ENCODE measurements around the gene RABAC1.

RABAC1 gene

DNA sequence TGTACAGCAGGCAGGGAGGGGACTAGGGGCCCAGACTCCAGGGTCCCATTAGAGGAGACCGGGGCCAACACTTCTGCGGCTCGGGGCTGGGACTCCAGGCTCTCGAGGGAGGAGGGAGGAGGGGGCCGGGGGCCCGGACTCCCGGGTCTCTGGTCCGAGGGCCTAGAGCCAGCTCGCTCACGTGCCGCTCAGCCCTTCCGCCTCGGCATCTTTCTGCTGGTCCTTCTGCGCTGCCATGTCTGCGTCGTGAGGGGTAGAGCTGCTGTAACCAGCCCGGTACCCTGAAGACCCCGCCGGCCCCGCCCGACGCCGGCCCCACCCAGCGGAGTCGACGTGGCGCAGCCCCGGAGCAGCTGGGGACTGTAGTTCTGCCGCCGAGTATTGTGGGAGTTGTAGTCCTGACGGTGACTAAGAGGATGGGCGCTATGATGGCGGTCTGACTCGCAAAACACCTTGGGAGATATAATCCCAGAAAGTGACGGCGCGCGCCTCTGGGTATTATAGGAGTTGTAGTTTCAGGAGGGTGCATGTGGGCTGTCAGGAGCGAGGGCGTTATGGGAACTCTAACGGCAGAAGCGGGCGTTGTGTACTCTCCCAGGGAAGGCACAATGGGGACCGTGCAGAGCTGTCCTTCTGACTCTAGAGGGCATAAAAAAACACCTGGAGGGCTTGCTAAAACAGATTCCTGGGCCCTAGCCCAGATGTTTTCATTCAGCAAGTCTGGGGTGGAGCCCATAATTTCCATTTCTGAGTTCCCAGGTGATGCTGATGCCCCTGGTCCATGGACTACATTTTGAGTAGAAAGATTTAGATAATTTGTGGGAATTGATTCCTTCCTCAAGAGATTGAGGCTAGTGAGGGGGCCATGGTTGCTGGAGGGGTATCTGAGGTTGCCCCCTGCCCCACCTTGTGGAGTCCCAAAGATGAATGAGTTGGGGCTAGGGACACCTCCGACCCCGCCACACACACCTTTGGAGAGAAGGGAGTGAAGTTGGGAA is at the start of gene RABAC1:
Gene RABAC1, minus strand, starts transcription at position 266 of the 998 bp plus-strand sequence. Its CDS starts 29 bp downstream, at position 237.
- peak within 1 kb of the TSS; percentile 89 for H3K27ac ChIP-seq
- TF ChIP-seq CTCF (IDR thresholded peaks at IDR 0.05) (peak; percentile 40), ZFX (IDR thresholded peaks at IDR 0.05; ENCODE audit: borderline replicate concordance) (no peak)

DNA sequence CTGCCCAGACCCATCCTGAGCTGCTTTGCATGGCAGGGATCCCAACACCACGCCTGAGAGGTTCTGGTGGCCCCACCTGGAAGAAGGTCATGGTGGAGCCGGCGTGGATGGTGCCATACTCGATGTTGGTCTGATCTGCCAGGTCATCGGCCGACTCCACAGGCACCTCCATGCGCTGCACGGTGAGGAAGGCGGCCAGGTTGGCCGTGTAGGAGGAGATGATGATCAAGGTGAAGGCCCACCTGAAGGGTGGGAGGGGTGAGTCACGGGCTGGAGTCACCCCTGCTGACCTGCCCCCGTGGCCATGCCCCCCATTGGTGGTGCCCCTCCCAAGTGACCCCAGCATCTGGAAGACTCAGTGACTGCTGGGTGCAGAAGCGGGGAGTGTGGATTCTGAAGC is 47.4 kb upstream of the RABAC1 start:
- H3K27ac ChIP-seq: no peak overlapping the region
- TF ChIP-seq CTCF (IDR thresholded peaks at IDR 0.05) (no peak), ZFX (IDR thresholded peaks at IDR 0.05; ENCODE audit: borderline replicate concordance) (no peak)

- no peak overlapping the region for H3K27ac ChIP-seq
- no peak for TF ChIP-seq CTCF (IDR thresholded peaks at IDR 0.05)
- TF ChIP-seq ZFX (IDR thresholded peaks at IDR 0.05; ENCODE audit: borderline replicate concordance): no peak
Measured at GRCh38 chr19:42005504-42005903, 46.4 kb upstream of the RABAC1 start.

DNA sequence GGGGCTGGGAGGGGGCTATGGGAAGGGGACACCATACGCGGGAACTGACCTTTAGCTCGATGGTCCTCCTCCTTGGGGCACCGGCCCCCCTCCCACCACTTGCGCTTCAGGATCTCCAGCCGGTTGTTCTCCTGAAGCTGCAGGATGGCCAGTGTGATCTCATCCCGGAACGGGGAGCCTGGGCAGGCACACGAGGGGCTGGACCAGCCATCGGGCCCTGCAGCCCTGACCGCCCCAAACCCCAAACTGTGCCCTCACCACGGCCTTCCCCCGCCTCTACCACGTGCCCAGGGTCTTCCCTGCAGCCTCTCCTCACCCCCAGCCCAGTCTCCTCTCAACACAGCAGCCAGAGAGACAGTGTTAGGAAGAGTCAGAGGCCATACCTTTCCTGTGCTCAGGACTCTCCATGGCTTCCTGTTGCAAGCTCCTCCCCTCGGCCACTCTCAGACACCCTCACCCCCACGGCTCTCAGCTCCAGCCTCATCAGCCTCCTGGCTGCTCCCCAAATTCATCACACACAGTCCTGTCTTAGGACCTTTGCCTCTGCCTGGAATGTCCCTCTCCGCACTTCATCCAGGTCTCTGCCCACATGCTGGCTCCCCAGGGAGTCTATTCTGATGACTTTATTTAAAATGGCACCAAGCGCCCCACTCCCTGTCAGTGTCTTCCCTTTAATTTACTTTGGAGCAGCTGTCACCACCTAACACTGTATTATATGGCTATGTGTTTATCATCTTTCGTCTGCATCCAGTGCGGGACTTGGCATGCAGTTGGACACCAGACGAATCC is 44.6 kb upstream of the RABAC1 start:
- H3K27ac ChIP-seq: no peak overlapping the region
- no peak for TF ChIP-seq CTCF (IDR thresholded peaks at IDR 0.05)
- TF ChIP-seq ZFX (IDR thresholded peaks at IDR 0.05; ENCODE audit: borderline replicate concordance): no peak

DNA sequence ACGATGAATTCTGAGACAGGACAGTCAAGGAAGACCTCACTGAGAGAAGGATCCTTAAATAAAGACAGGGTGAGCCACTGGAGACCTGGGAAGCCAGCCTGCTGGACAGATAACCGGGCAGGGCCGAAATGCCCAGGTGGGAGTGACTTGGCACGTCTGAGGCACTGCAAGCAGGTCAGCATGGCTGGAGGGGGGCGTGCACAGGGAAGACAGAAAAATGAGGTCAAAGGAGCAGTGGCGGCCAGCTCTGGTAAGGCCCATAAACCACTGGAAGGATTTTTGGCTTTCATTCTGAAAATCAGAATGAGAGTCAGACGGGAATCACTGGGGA is 40.7 kb upstream of the RABAC1 start:
- TF ChIP-seq ZFX (IDR thresholded peaks at IDR 0.05; ENCODE audit: borderline replicate concordance) (no peak), CTCF (IDR thresholded peaks at IDR 0.05) (no peak)

DNA sequence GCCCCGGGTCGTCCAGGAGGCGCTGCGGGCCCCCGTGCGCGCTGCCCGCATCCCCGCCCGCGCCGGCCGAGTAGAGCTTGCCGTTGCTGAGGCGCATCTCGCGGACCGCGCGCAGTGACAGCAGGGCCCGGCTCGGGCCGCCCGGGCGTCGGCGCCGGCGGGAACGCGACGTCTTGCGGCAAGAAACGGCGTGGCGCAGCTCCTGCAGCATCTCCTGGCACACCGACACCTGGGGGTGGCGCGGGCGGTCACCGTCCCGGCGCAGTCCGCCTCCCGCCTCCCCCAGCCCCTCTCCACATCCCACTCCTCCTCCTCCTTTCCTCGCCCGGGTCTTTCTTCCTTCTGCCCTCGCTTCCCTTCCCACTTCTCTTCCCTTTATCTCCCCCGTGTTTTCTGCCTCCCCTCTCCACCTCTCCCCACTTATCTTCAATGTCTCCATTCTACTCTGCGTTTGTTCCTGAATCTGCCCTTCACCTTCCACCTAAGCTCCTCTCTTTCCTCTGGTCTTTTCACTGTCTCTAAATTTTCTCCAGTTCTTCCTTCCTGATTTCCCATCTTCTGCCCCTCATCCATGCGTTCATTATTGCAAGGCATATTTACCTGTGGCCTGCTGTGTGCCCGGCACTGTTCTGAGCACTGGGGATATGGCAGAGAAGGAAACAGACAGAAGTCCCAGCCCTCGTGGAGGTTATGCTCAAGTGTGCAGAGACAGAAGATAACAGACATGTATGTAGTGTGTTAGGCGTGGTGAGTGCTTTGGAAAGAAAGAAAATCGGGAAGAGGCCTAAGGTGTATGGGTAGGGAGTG is 40.2 kb upstream of the RABAC1 start:
- no peak for TF ChIP-seq ZFX (IDR thresholded peaks at IDR 0.05; ENCODE audit: borderline replicate concordance)
- no peak for TF ChIP-seq CTCF (IDR thresholded peaks at IDR 0.05)
- no peak overlapping the region for H3K27ac ChIP-seq

More for the DNA sequence above, 40.7 kb upstream of the RABAC1 start:
- H3K27ac ChIP-seq: no peak overlapping the region

Data from 22Rv1 (cell line).